OCI-LY3 (cell line): ENCODE results near the gene OR14C36.

Experiments used
- EZH2phosphoT487 ChIP-seq: fragments of 200-600 bp; shearing (Covaris generic); IDR thresholded peaks from 2 replicates; pipeline ENCODE4 v1.6.1; 2018; ENCODE audit warnings: antibody characterized with exemption, mixed run types, low read depth
- TF ChIP-seq, protein P1 (sequence below): fragments of 200-600, 300-600 bp; sonication (generic); IDR thresholded peaks from 2 replicates; pipeline ENCODE4 v1.5.1; 2014; ENCODE audit warnings: antibody characterized with exemption, low read length, low read depth

DNA sequence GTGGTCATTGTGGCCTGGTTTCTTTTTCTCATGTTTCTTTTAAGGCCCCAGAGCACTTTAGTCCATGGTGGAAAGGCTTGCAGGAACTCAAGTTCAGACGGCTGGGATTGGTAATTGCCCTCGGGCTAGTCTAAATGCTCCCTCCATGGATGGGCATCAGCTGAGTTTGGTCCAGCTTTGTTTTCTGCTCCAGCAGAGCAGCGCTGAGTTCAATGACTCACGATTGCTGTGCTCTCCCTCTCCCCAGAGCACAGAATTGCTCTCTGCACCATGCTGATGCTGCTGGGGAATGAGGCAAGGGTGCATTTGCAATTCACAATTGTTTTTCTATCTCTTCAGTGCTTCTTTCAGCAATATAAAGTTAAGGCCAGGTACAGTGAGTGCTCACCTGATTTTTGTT is 25.2 kb downstream of the OR14C36 start:
- TF ChIP-seq, protein P1, sequence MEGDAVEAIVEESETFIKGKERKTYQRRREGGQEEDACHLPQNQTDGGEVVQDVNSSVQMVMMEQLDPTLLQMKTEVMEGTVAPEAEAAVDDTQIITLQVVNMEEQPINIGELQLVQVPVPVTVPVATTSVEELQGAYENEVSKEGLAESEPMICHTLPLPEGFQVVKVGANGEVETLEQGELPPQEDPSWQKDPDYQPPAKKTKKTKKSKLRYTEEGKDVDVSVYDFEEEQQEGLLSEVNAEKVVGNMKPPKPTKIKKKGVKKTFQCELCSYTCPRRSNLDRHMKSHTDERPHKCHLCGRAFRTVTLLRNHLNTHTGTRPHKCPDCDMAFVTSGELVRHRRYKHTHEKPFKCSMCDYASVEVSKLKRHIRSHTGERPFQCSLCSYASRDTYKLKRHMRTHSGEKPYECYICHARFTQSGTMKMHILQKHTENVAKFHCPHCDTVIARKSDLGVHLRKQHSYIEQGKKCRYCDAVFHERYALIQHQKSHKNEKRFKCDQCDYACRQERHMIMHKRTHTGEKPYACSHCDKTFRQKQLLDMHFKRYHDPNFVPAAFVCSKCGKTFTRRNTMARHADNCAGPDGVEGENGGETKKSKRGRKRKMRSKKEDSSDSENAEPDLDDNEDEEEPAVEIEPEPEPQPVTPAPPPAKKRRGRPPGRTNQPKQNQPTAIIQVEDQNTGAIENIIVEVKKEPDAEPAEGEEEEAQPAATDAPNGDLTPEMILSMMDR, result no peak
- TF ChIP-seq EZH2phosphoT487, result no peak
